ENCODE results near the gene ST6GALNAC1. TPM values are rescaled to one million over a fixed set of nuclear protein-coding genes. Genes with fewer than 3 reads are reported as not detected.
A peak's percentile ranks its signal among the peaks of the same experiment; 100 is the strongest.

Gene ST6GALNAC1
- total and polyA plus RNA-seq, 2 of the 13 experiments (the other 11 are each of a cell fraction or from before 2014, with no cell fraction given): not detected

DNA sequence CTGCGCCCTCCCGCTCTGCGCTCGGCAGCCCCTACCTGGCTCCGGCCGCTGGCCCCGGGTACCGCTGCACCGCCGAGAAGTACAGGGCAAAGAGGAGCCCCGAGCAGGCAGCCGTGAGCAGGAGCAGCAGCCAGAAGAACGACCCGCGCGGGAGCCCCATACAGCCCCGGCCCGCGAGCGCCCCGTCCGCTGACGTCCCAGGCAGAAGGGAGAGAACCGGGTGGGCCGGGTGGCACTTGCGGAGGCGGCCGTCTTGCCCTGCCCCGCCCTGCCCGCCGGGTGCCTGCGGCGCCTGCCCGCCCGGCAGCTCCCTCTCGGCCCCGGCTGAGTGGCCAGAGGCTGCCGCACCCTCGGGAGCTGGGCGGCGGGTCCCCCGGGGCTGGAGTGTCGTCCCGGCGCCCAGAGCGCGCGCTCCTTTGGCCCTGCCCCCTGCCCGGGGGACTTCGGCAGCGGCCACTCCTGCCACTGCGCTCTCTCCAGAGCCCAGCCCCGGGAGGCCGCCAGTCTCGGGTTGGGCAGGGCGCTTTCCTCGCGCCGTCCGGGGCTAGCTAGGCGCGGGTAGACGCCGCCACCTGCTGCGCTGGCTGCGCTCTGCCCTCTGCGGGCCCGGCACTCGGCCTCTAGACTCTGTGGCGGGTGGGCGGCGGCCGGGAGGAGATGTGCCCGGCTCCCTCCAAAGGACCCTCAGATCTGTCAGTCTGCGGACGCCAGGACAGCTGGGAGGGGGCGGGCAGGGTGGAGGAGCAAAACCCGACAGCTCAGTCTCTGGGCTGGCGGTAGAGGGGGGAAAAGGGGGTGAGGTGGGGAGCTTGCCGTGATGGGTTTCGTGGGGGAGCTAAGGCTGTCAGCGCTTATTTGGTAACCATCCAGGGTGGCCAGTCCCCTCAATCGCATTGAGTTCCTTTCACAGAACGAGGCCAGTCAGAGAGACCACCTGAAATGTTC lies 57.6 kb downstream of the ST6GALNAC1 start, which contains the start of gene ST6GALNAC2 (continued):
- TF ChIP-seq, protein P1, sequence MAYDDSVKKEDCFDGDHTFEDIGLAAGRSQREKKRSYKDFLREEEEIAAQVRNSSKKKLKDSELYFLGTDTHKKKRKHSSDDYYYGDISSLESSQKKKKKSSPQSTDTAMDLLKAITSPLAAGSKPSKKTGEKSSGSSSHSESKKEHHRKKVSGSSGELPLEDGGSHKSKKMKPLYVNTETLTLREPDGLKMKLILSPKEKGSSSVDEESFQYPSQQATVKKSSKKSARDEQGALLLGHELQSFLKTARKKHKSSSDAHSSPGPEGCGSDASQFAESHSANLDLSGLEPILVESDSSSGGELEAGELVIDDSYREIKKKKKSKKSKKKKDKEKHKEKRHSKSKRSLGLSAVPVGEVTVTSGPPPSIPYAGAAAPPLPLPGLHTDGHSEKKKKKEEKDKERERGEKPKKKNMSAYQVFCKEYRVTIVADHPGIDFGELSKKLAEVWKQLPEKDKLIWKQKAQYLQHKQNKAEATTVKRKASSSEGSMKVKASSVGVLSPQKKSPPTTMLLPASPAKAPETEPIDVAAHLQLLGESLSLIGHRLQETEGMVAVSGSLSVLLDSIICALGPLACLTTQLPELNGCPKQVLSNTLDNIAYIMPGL (CRISPR knock-in tag; IDR thresholded peaks at IDR 0.05; ENCODE audit: borderline replicate concordance in 1 of 2, low read depth in 1 of 2): peak; percentile 16 to 87; a peak in 2 of 4 replicates
- TF ChIP-seq, protein P2, sequence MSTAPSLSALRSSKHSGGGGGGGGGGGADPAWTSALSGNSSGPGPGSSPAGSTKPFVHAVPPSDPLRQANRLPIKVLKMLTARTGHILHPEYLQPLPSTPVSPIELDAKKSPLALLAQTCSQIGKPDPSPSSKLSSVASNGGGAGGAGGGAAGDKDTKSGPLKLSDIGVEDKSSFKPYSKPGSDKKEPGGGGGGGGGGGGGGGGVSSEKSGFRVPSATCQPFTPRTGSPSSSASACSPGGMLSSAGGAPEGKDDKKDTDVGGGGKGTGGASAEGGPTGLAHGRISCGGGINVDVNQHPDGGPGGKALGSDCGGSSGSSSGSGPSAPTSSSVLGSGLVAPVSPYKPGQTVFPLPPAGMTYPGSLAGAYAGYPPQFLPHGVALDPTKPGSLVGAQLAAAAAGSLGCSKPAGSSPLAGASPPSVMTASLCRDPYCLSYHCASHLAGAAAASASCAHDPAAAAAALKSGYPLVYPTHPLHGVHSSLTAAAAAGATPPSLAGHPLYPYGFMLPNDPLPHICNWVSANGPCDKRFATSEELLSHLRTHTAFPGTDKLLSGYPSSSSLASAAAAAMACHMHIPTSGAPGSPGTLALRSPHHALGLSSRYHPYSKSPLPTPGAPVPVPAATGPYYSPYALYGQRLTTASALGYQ (CRISPR knock-in tag; IDR thresholded peaks at IDR 0.05): no peak
- TF ChIP-seq ZNF563 (CRISPR knock-in tag; IDR thresholded peaks at IDR 0.05): peak; percentile 28; the same call in 1 of the 2 replicates
- TF ChIP-seq ZNF230 (CRISPR knock-in tag; IDR thresholded peaks at IDR 0.05): 0 out of 2 replicates have a peak, but pooled peaks have one; percentile 49
- TF ChIP-seq, protein P3, sequence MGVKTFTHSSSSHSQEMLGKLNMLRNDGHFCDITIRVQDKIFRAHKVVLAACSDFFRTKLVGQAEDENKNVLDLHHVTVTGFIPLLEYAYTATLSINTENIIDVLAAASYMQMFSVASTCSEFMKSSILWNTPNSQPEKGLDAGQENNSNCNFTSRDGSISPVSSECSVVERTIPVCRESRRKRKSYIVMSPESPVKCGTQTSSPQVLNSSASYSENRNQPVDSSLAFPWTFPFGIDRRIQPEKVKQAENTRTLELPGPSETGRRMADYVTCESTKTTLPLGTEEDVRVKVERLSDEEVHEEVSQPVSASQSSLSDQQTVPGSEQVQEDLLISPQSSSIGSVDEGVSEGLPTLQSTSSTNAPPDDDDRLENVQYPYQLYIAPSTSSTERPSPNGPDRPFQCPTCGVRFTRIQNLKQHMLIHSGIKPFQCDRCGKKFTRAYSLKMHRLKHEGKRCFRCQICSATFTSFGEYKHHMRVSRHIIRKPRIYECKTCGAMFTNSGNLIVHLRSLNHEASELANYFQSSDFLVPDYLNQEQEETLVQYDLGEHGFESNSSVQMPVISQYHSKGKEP (CRISPR knock-in tag; IDR thresholded peaks at IDR 0.05): no peak
- TF ChIP-seq NPAS2 (CRISPR knock-in tag; IDR thresholded peaks at IDR 0.05; ENCODE audit: borderline replicate concordance): no peak
- TF ChIP-seq, protein P4, sequence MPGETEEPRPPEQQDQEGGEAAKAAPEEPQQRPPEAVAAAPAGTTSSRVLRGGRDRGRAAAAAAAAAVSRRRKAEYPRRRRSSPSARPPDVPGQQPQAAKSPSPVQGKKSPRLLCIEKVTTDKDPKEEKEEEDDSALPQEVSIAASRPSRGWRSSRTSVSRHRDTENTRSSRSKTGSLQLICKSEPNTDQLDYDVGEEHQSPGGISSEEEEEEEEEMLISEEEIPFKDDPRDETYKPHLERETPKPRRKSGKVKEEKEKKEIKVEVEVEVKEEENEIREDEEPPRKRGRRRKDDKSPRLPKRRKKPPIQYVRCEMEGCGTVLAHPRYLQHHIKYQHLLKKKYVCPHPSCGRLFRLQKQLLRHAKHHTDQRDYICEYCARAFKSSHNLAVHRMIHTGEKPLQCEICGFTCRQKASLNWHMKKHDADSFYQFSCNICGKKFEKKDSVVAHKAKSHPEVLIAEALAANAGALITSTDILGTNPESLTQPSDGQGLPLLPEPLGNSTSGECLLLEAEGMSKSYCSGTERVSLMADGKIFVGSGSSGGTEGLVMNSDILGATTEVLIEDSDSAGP (CRISPR knock-in tag; IDR thresholded peaks at IDR 0.05; ENCODE audit: borderline replicate concordance): peak; percentile 48; the same call in 1 of the 2 replicates
- TF ChIP-seq KDM5B (CRISPR knock-in tag; IDR thresholded peaks at IDR 0.05; ENCODE audit: borderline replicate concordance): peak; percentile 46
- TF ChIP-seq, protein P5, sequence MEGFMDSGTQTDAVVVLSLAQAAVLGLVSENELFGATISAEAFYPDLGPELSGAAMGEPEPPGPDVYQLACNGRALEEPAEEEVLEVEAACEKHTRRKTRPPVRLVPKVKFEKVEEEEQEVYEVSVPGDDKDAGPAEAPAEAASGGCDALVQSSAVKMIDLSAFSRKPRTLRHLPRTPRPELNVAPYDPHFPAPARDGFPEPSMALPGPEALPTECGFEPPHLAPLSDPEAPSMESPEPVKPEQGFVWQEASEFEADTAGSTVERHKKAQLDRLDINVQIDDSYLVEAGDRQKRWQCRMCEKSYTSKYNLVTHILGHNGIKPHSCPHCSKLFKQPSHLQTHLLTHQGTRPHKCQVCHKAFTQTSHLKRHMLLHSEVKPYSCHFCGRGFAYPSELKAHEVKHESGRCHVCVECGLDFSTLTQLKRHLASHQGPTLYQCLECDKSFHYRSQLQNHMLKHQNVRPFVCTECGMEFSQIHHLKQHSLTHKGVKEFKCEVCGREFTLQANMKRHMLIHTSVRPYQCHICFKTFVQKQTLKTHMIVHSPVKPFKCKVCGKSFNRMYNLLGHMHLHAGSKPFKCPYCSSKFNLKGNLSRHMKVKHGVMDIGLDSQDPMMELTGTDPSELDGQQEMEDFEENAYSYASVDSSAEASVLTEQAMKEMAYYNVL (CRISPR knock-in tag; IDR thresholded peaks at IDR 0.05; ENCODE audit: borderline replicate concordance): 0 out of 2 replicates have a peak, but pooled peaks have one; percentile 60
- TF ChIP-seq, protein P6, sequence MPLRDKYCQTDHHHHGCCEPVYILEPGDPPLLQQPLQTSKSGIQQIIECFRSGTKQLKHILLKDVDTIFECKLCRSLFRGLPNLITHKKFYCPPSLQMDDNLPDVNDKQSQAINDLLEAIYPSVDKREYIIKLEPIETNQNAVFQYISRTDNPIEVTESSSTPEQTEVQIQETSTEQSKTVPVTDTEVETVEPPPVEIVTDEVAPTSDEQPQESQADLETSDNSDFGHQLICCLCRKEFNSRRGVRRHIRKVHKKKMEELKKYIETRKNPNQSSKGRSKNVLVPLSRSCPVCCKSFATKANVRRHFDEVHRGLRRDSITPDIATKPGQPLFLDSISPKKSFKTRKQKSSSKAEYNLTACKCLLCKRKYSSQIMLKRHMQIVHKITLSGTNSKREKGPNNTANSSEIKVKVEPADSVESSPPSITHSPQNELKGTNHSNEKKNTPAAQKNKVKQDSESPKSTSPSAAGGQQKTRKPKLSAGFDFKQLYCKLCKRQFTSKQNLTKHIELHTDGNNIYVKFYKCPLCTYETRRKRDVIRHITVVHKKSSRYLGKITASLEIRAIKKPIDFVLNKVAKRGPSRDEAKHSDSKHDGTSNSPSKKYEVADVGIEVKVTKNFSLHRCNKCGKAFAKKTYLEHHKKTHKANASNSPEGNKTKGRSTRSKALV (CRISPR knock-in tag; IDR thresholded peaks at IDR 0.05): peak; percentile 100
- peak; percentile 7 for TF ChIP-seq TEAD3 (CRISPR knock-in tag; optimal IDR thresholded peaks at IDR 0.05; ENCODE audit: borderline replicate concordance)
- peak; percentile 71; the same call in 1 of the 2 replicates for TF ChIP-seq ZNF619 (CRISPR knock-in tag; IDR thresholded peaks at IDR 0.05)
- TF ChIP-seq MAZ (IDR thresholded peaks at IDR 0.05; ENCODE audit: borderline replicate concordance, low read depth, low read length): no peak
- peak; percentile 25; the same call in 1 of the 2 replicates for TF ChIP-seq MAZ (CRISPR knock-in tag; IDR thresholded peaks at IDR 0.05; ENCODE audit: low read depth)

Data from HepG2 (cell line).